Neuron (in vitro differentiated cells): ENCODE data around the gene MRPL57.
A peak's percentile ranks its signal among the peaks of the same experiment; 100 is the strongest.
"Not testable (repeated sequence)": the region's sequence is repeated elsewhere in the genome, so short reads cannot be mapped to it uniquely, and the experiment has no call there.

ENCODE experiments used
- H2AFZ ChIP-seq: one replicate; pipeline ENCODE4 v1.6.1; 2013; ENCODE audit warnings: low read depth, mild to moderate bottlenecking, inconsistent platforms, low read length, moderate library complexity
- H3K27me3 ChIP-seq: one replicate; pipeline ENCODE4 v1.6.1; 2013; ENCODE audit warnings: low read length; ENCODE audit not compliant: insufficient read depth
- H3K36me3 ChIP-seq: one replicate; pipeline ENCODE4 v1.6.1; 2013; ENCODE audit warnings: low read length; ENCODE audit not compliant: insufficient read depth
- H3K4me1 ChIP-seq: one replicate; pipeline ENCODE4 v1.6.1; 2013; ENCODE audit warnings: low read length; ENCODE audit not compliant: insufficient read depth
- H3K4me3 ChIP-seq: 2 replicates; pipeline ENCODE4 v1.5.1; 2013; ENCODE audit warnings: mild to moderate bottlenecking, low read length, moderate library complexity
- H3K9me3 ChIP-seq: one replicate; pipeline ENCODE4 v1.6.1; 2013; ENCODE audit warnings: low read length

MRPL57 gene

GRCh38 chr13:21152251-21152899 is 24.1 kb upstream of the MRPL57 start:
- Histone ChIP-seq H3K4me1 (no peaks in the 10 kb centered on the region), H3K4me3 (no peak overlapping the region), H2AFZ (no peak overlapping the region), H3K27me3 (no peaks in the 10 kb centered on the region), H3K9me3 (no peaks in the 10 kb centered on the region), H3K36me3 (peaks cover 34% of the 10 kb centered on the region)

- Histone ChIP-seq H2AFZ (no peak overlapping the region), H3K27me3 (no peaks in the 10 kb centered on the region), H3K4me3 (no peak overlapping the region), H3K36me3 (peaks cover 26% of the 10 kb centered on the region), H3K4me1 (no peaks in the 10 kb centered on the region), H3K9me3 (no peaks in the 10 kb centered on the region)
Measured at GRCh38 chr13:21164631-21165030, 11.8 kb upstream of the MRPL57 start.

GRCh38 chr13:21165606-21166005 is 10.9 kb upstream of the MRPL57 start:
- H3K4me3 ChIP-seq, H3K9me3 ChIP-seq, H3K4me1 ChIP-seq, H2AFZ ChIP-seq, H3K27me3 ChIP-seq: not testable (repeated sequence)
- H3K36me3 ChIP-seq: peaks cover 27% of the 10 kb centered on the region

- Histone ChIP-seq H3K9me3 (no peaks in the 10 kb centered on the region), H3K4me1 (no peaks in the 10 kb centered on the region), H3K4me3 (no peak overlapping the region), H2AFZ (no peak overlapping the region), H3K36me3 (peaks cover 25% of the 10 kb centered on the region), H3K27me3 (no peaks in the 10 kb centered on the region)
Measured at GRCh38 chr13:21171420-21171819, 5.0 kb upstream of the MRPL57 start.

- H3K27me3 ChIP-seq, H3K4me3 ChIP-seq: not testable (repeated sequence)
- peaks cover 15% of the 10 kb centered on the region for H3K36me3 ChIP-seq
Measured at GRCh38 chr13:21173767-21174166, 2.7 kb upstream of the MRPL57 start.

GRCh38 chr13:21175656-21176214 is 723 bp upstream of the MRPL57 start:
- Histone ChIP-seq H3K27me3 (no peaks in the 10 kb centered on the region), H3K9me3 (no peaks in the 10 kb centered on the region), H3K36me3 (peaks cover 6% of the 10 kb centered on the region), H3K4me3 (peak overlapping the region; percentile 84), H3K4me1 (peaks cover 7% of the 10 kb centered on the region), H2AFZ (peak overlapping the region; percentile 91)

More at GRCh38 chr13:21173767-21174166, 2.7 kb upstream of the MRPL57 start:
- H3K4me1 ChIP-seq, H2AFZ ChIP-seq, H3K9me3 ChIP-seq: not testable (repeated sequence)

GRCh38 chr13:21176982-21177284 is 475 bp downstream of the MRPL57 start:
- no peaks in the 10 kb centered on the region for H3K9me3 ChIP-seq
- peak overlapping the region; percentile 91 for H2AFZ ChIP-seq
- peaks cover 3% of the 10 kb centered on the region for H3K36me3 ChIP-seq
- H3K4me3 ChIP-seq: peak overlapping the region; percentile 84
- peaks cover 7% of the 10 kb centered on the region for H3K4me1 ChIP-seq
- no peaks in the 10 kb centered on the region for H3K27me3 ChIP-seq

- H2AFZ ChIP-seq: no peak overlapping the region
- H3K4me1 ChIP-seq: peaks cover 7% of the 10 kb centered on the region
- H3K27me3 ChIP-seq: no peaks in the 10 kb centered on the region
- peaks cover 3% of the 10 kb centered on the region for H3K36me3 ChIP-seq
- H3K9me3 ChIP-seq: no peaks in the 10 kb centered on the region
- no peak overlapping the region for H3K4me3 ChIP-seq
Measured at GRCh38 chr13:21181671-21182070, 5.2 kb downstream of the MRPL57 start.

GRCh38 chr13:21186410-21186809 is 10.0 kb downstream of the MRPL57 start:
- not testable (repeated sequence) for H3K4me3 ChIP-seq, H3K36me3 ChIP-seq, H3K4me1 ChIP-seq, H2AFZ ChIP-seq, H3K9me3 ChIP-seq, H3K27me3 ChIP-seq

GRCh38 chr13:21194756-21195155 is 18.3 kb downstream of the MRPL57 start:
- not testable (repeated sequence) for H2AFZ ChIP-seq, H3K36me3 ChIP-seq, H3K27me3 ChIP-seq, H3K4me1 ChIP-seq, H3K4me3 ChIP-seq, H3K9me3 ChIP-seq

GRCh38 chr13:21197606-21198225 is 21.3 kb downstream of the MRPL57 start:
- not testable (repeated sequence) for H3K27me3 ChIP-seq, H3K4me1 ChIP-seq, H3K9me3 ChIP-seq, H2AFZ ChIP-seq, H3K36me3 ChIP-seq, H3K4me3 ChIP-seq

- H3K27me3 ChIP-seq, H3K4me3 ChIP-seq, H3K4me1 ChIP-seq, H3K36me3 ChIP-seq, H3K9me3 ChIP-seq, H2AFZ ChIP-seq: not testable (repeated sequence)
Measured at GRCh38 chr13:21198391-21198790, 21.9 kb downstream of the MRPL57 start.

- H3K36me3 ChIP-seq, H3K9me3 ChIP-seq, H2AFZ ChIP-seq, H3K4me1 ChIP-seq, H3K27me3 ChIP-seq, H3K4me3 ChIP-seq: not testable (repeated sequence)
Measured at GRCh38 chr13:21201456-21202190, 25.2 kb downstream of the MRPL57 start.
